HG03558 (cell line): ENCODE measurements around the gene BMP7.
"Not testable (repeated sequence)": the region's sequence is repeated elsewhere in the genome, so short reads cannot be mapped to it uniquely, and the experiment has no call there.

Experiments used
- ATAC-seq: cut with Tn5 transposase; IDR thresholded peaks from one replicate; pipeline ENCODE4 v1.9.1; 2021; ENCODE audit warnings: moderate number of reproducible peaks; ENCODE audit not compliant: unreplicated experiment; ENCODE audit errors: extremely low read depth

The BMP7 gene

GRCh38 chr20:57198132-57199072, 68.0 kb downstream of the BMP7 start:
- ATAC-seq: no peak

GRCh38 chr20:57197352-57198131, 68.9 kb downstream of the BMP7 start:
- no peak for ATAC-seq

GRCh38 chr20:57195469-57196100, 70.9 kb downstream of the BMP7 start:
- no peak for ATAC-seq

GRCh38 chr20:57195023-57195422, 71.4 kb downstream of the BMP7 start:
- no peak for ATAC-seq

GRCh38 chr20:57194154-57194553, 72.3 kb downstream of the BMP7 start:
- no peak for ATAC-seq

- no peak for ATAC-seq
Measured at GRCh38 chr20:57193094-57193493, 73.3 kb downstream of the BMP7 start.

- no peak for ATAC-seq
Measured at GRCh38 chr20:57192311-57192710, 74.1 kb downstream of the BMP7 start.

- not testable (repeated sequence) for ATAC-seq
Measured at GRCh38 chr20:57191265-57191638, 75.2 kb downstream of the BMP7 start.

GRCh38 chr20:57190536-57191264, 75.7 kb downstream of the BMP7 start:
- ATAC-seq: no peak

- ATAC-seq: no peak
Measured at GRCh38 chr20:57189713-57190112, 76.7 kb downstream of the BMP7 start.

- ATAC-seq: no peak
Measured at GRCh38 chr20:57188576-57189079, 77.8 kb downstream of the BMP7 start.

GRCh38 chr20:57188056-57188455, 78.4 kb downstream of the BMP7 start:
- no peak for ATAC-seq

- ATAC-seq: no peak
Measured at GRCh38 chr20:57187068-57187634, 79.3 kb downstream of the BMP7 start.

- no peak for ATAC-seq
Measured at GRCh38 chr20:57186192-57186591, 80.2 kb downstream of the BMP7 start.

GRCh38 chr20:57185188-57185743, 81.2 kb downstream of the BMP7 start:
- no peak for ATAC-seq

- ATAC-seq: no peak
Measured at GRCh38 chr20:57183457-57184009, 82.9 kb downstream of the BMP7 start.

GRCh38 chr20:57181639-57182038, 84.8 kb downstream of the BMP7 start:
- no peak for ATAC-seq

GRCh38 chr20:57180954-57181353, 85.5 kb downstream of the BMP7 start:
- no peak for ATAC-seq

- no peak for ATAC-seq
Measured at GRCh38 chr20:57180387-57180786, 86.1 kb downstream of the BMP7 start.
